Measurements from ENCODE around the gene PPP2R5B.
A peak's percentile ranks its signal among the peaks of the same experiment; 100 is the strongest.

Gene PPP2R5B

GRCh38 chr11:64883575-64883974, 40.9 kb upstream of the PPP2R5B start:
- Histone ChIP-seq H3K4me1 (ENCODE audit: insufficient read depth, low read length) (peaks cover 8% of the 10 kb centered on the region; the same call in 1 of the 2 replicates), H3K36me3 (ENCODE audit: insufficient read depth, low read length) (no peaks in the 10 kb centered on the region), H3K9ac (ENCODE audit: low read depth, low read length) (no peak overlapping the region), H3K9me3 (ENCODE audit: control insufficient read depth, insufficient read depth, low read length) (no peaks in the 10 kb centered on the region)

- Histone ChIP-seq H3K36me3 (ENCODE audit: insufficient read depth, low read length) (no peaks in the 10 kb centered on the region), H3K9ac (ENCODE audit: low read depth, low read length) (no peak overlapping the region), H3K4me1 (ENCODE audit: insufficient read depth, low read length) (peaks cover 12% of the 10 kb centered on the region; the same call in 1 of the 2 replicates)
These were observed 40.5 kb upstream of the PPP2R5B start for GRCh38 chr11:64884019-64884418.

GRCh38 chr11:64885367-64886286, 38.9 kb upstream of the PPP2R5B start:
- Histone ChIP-seq H3K36me3 (ENCODE audit: insufficient read depth, low read length) (no peaks in the 10 kb centered on the region), H3K9ac (ENCODE audit: low read depth, low read length) (no peak overlapping the region), H3K4me1 (ENCODE audit: insufficient read depth, low read length) (peaks cover 16% of the 10 kb centered on the region; the same call in 1 of the 2 replicates), H3K9me3 (ENCODE audit: control insufficient read depth, insufficient read depth, low read length) (no peaks in the 10 kb centered on the region)

More at GRCh38 chr11:64884019-64884418, 40.5 kb upstream of the PPP2R5B start:
- H3K9me3 ChIP-seq (ENCODE audit: control insufficient read depth, insufficient read depth, low read length), result no peaks in the 10 kb centered on the region

- Histone ChIP-seq H3K9me3 (ENCODE audit: control insufficient read depth, insufficient read depth, low read length) (no peaks in the 10 kb centered on the region), H3K4me1 (ENCODE audit: insufficient read depth, low read length) (peaks cover 16% of the 10 kb centered on the region; the same call in 1 of the 2 replicates), H3K36me3 (ENCODE audit: insufficient read depth, low read length) (no peaks in the 10 kb centered on the region), H3K9ac (ENCODE audit: low read depth, low read length) (0 out of 2 replicates have a peak overlapping the region, but pooled peaks have one; percentile 30)
These were observed 37.2 kb upstream of the PPP2R5B start for GRCh38 chr11:64887234-64887756.

- Histone ChIP-seq H3K9me3 (ENCODE audit: control insufficient read depth, insufficient read depth, low read length) (no peaks in the 10 kb centered on the region), H3K4me1 (ENCODE audit: insufficient read depth, low read length) (peaks cover 16% of the 10 kb centered on the region; the same call in 1 of the 2 replicates), H3K36me3 (ENCODE audit: insufficient read depth, low read length) (no peaks in the 10 kb centered on the region), H3K9ac (ENCODE audit: low read depth, low read length) (peak overlapping the region; percentile 30; the same call in 1 of the 2 replicates)
These were observed 36.6 kb upstream of the PPP2R5B start for GRCh38 chr11:64887757-64888405.

GRCh38 chr11:64888406-64888728, 36.1 kb upstream of the PPP2R5B start:
- H3K9ac ChIP-seq (ENCODE audit: low read depth, low read length), result no peak overlapping the region
- H3K9me3 ChIP-seq (ENCODE audit: control insufficient read depth, insufficient read depth, low read length), result no peaks in the 10 kb centered on the region
- H3K36me3 ChIP-seq (ENCODE audit: insufficient read depth, low read length), result no peaks in the 10 kb centered on the region
- peaks cover 16% of the 10 kb centered on the region; the same call in 1 of the 2 replicates for H3K4me1 ChIP-seq (ENCODE audit: insufficient read depth, low read length)

- no peak overlapping the region; the same call in 1 of the 2 replicates for H3K9ac ChIP-seq (ENCODE audit: low read depth, low read length)
- peaks cover 16% of the 10 kb centered on the region; the same call in 1 of the 2 replicates for H3K4me1 ChIP-seq (ENCODE audit: insufficient read depth, low read length)
- H3K9me3 ChIP-seq (ENCODE audit: control insufficient read depth, insufficient read depth, low read length), result no peaks in the 10 kb centered on the region
- H3K36me3 ChIP-seq (ENCODE audit: insufficient read depth, low read length), result no peaks in the 10 kb centered on the region
These were observed 35.6 kb upstream of the PPP2R5B start for GRCh38 chr11:64888729-64889511.

- Histone ChIP-seq H3K36me3 (ENCODE audit: insufficient read depth, low read length) (no peaks in the 10 kb centered on the region), H3K9ac (ENCODE audit: low read depth, low read length) (no peak overlapping the region), H3K4me1 (ENCODE audit: insufficient read depth, low read length) (peaks cover 22% of the 10 kb centered on the region; the same call in 1 of the 2 replicates), H3K9me3 (ENCODE audit: control insufficient read depth, insufficient read depth, low read length) (no peaks in the 10 kb centered on the region)
These were observed 34.0 kb upstream of the PPP2R5B start for GRCh38 chr11:64890522-64890939.

GRCh38 chr11:64891215-64891848, 33.2 kb upstream of the PPP2R5B start:
- Histone ChIP-seq H3K9ac (ENCODE audit: low read depth, low read length) (no peak overlapping the region), H3K9me3 (ENCODE audit: control insufficient read depth, insufficient read depth, low read length) (no peaks in the 10 kb centered on the region), H3K36me3 (ENCODE audit: insufficient read depth, low read length) (no peaks in the 10 kb centered on the region), H3K4me1 (ENCODE audit: insufficient read depth, low read length) (peaks cover 22% of the 10 kb centered on the region; the same call in 1 of the 2 replicates)

- H3K4me1 ChIP-seq (ENCODE audit: insufficient read depth, low read length), result peaks cover 22% of the 10 kb centered on the region; the same call in 1 of the 2 replicates
- H3K9me3 ChIP-seq (ENCODE audit: control insufficient read depth, insufficient read depth, low read length), result no peaks in the 10 kb centered on the region
- H3K9ac ChIP-seq (ENCODE audit: low read depth, low read length), result no peak overlapping the region
- H3K36me3 ChIP-seq (ENCODE audit: insufficient read depth, low read length), result no peaks in the 10 kb centered on the region
These were observed 32.6 kb upstream of the PPP2R5B start for GRCh38 chr11:64891880-64892279.

- Histone ChIP-seq H3K9me3 (ENCODE audit: control insufficient read depth, insufficient read depth, low read length) (no peaks in the 10 kb centered on the region), H3K36me3 (ENCODE audit: insufficient read depth, low read length) (no peaks in the 10 kb centered on the region), H3K9ac (ENCODE audit: low read depth, low read length) (no peak overlapping the region), H3K4me1 (ENCODE audit: insufficient read depth, low read length) (peaks cover 18% of the 10 kb centered on the region; the same call in 1 of the 2 replicates)
These were observed 32.1 kb upstream of the PPP2R5B start for GRCh38 chr11:64892411-64892831.

- Histone ChIP-seq H3K9ac (ENCODE audit: low read depth, low read length) (no peak overlapping the region), H3K9me3 (ENCODE audit: control insufficient read depth, insufficient read depth, low read length) (no peaks in the 10 kb centered on the region), H3K36me3 (ENCODE audit: insufficient read depth, low read length) (no peaks in the 10 kb centered on the region), H3K4me1 (ENCODE audit: insufficient read depth, low read length) (peaks cover 18% of the 10 kb centered on the region; the same call in 1 of the 2 replicates)
These were observed 31.7 kb upstream of the PPP2R5B start for GRCh38 chr11:64892838-64893193.

GRCh38 chr11:64893194-64894069, 31.1 kb upstream of the PPP2R5B start:
- H3K9ac ChIP-seq (ENCODE audit: low read depth, low read length), result no peak overlapping the region
- no peaks in the 10 kb centered on the region for H3K36me3 ChIP-seq (ENCODE audit: insufficient read depth, low read length)

More at GRCh38 chr11:64893194-64894069, 31.1 kb upstream of the PPP2R5B start:
- Histone ChIP-seq H3K9me3 (ENCODE audit: control insufficient read depth, insufficient read depth, low read length) (no peaks in the 10 kb centered on the region), H3K4me1 (ENCODE audit: insufficient read depth, low read length) (peaks cover 14% of the 10 kb centered on the region; the same call in 1 of the 2 replicates)

Measured in ES-I3 (cell line).